SK-N-SH (cell line): ENCODE data around the gene CPNE8.

ENCODE experiments used
- CTCF ChIP-seq: fragments of 200-600 bp; sonication (generic); IDR thresholded peaks from 2 replicates; pipeline ENCODE4 v1.6.1; 2017; ENCODE audit warnings: antibody characterized with exemption, mild to moderate bottlenecking, moderate library complexity
- ELF1 ChIP-seq: IDR thresholded peaks from 2 replicates; pipeline ENCODE4 v1.4.0; 2012
- EP300 ChIP-seq, 2 experiments: IDR thresholded peaks; 2 replicates each; pipeline versions ENCODE4 v1.4.0 to v1.6.1; 2012; ENCODE audit warnings: borderline replicate concordance in 1 of 2, low read depth in 1 of 2, low read length in 1 of 2
- MAX ChIP-seq: IDR thresholded peaks from 2 replicates; pipeline ENCODE4 v1.4.0; 2012; ENCODE audit warnings: low read depth
- NFIC ChIP-seq: IDR thresholded peaks from 2 replicates; pipeline ENCODE4 v1.4.0; 2012; ENCODE audit warnings: borderline replicate concordance
- REST ChIP-seq: IDR thresholded peaks from 2 replicates; pipeline ENCODE4 v1.6.1; 2012; ENCODE audit warnings: mild to moderate bottlenecking, low read depth, low read length, moderate library complexity
- RFX5 ChIP-seq: IDR thresholded peaks from 2 replicates; pipeline ENCODE4 v1.6.1; 2012; ENCODE audit warnings: mild to moderate bottlenecking, improper control_type of control experiment, low read length
- USF2 ChIP-seq: fragments of 150-350 bp; IDR thresholded peaks from 2 replicates; pipeline ENCODE4 v1.6.1; 2017; ENCODE audit warnings: antibody characterized with exemption, low read length, low read depth, borderline replicate concordance

GRCh38 chr12:38906482-38907200 lies 1.2 kb upstream of the CPNE8 start:
- TF ChIP-seq CTCF, result peak; percentile 81
- no peak for TF ChIP-seq REST
- no peak for TF ChIP-seq NFIC
- 0 out of 4 replicates have a peak, but pooled peaks of 1 of the 2 experiments have one; percentile 4 for TF ChIP-seq EP300 (IDR thresholded peaks at IDR 0.05; ENCODE audit: borderline replicate concordance in 1 of 2, low read depth in 1 of 2, low read length in 1 of 2)
- TF ChIP-seq ELF1, result no peak
- TF ChIP-seq USF2, result no peak
- no peak for TF ChIP-seq MAX
- TF ChIP-seq RFX5, result no peak
